GM19463 (cell line): ENCODE measurements around the gene HUS1.
A peak's percentile ranks its signal among the peaks of the same experiment; 100 is the strongest.
"Not testable (repeated sequence)": the region's sequence is repeated elsewhere in the genome, so short reads cannot be mapped to it uniquely, and the experiment has no call there.

ENCODE experiments used
- ATAC-seq: cut with Tn5 transposase; IDR thresholded peaks from one replicate; pipeline ENCODE4 v1.9.1; 2021; ENCODE audit warnings: mild to moderate bottlenecking, moderate library complexity; ENCODE audit not compliant: unreplicated experiment

HUS1 gene

DNA sequence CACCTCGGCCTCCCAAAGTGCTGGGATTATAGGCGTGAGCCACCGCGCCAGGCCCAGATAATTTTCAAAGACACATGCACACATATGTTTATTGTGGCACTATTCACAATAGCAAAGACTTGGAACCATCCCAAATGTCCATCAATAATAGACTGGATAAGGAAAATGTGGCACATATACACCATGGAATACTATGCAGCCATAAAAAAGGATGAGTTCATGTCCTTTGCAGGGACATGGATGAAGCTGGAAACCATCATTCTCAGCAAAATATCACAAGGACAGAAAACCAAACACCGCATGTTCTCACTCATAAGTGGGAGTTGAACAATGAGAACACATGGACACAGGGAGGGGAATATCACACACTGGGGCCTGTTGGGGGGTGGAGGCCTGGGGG is 1.2 kb upstream of the HUS1 start:
- not testable (repeated sequence) for ATAC-seq

- no peak for ATAC-seq
Measured at GRCh38 chr7:47979832-47980181, 392 bp upstream of the HUS1 start.

GRCh38 chr7:47978790-47979144 is 648 bp downstream of the HUS1 start:
- ATAC-seq: no peak

DNA sequence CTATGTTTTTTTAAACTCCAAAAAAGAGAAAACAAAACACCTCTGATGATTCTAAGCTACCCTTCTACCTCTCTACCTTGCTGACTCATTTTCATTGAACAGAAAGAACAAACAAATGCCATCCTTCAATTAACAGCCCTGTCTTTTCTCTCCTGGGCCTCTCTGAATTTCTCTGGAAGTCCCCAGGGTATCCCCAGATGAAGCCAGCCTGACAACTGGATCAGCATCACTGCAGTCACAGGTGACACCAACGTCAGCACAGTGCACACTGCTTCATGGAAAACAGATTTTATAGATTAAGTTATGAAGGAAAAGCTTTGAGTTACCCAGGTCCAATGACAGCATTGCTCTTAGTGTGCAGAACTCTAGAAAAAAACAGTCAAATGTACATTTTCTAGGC is 5.7 kb downstream of the HUS1 start:
- no peak for ATAC-seq

GRCh38 chr7:47970761-47971160 is 8.7 kb downstream of the HUS1 start:
- ATAC-seq: no peak

GRCh38 chr7:47968847-47969774 is 10.3 kb downstream of the HUS1 start:
- peak; percentile 87 for ATAC-seq

- no peak for ATAC-seq
Measured at GRCh38 chr7:47967708-47968107, 11.7 kb downstream of the HUS1 start.

DNA sequence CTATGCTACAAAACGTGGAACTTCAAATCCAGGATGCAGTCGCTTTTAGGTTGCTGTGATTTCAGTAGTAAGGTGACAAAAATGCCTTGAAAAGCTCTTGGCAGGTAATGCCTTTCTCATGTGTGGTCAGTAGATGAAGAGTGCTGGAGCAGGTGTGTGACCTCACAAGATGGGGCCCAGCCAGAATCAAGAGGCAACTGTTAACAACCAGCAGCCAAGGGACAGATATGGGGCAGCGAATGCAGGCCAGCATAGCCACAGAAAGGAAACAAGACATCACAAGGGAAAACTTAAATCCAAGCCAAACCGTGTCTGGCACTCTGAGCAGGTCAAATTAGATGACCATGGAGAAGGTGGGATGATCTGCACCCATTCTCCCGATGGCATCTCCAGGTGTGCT is 12.3 kb downstream of the HUS1 start:
- ATAC-seq: no peak

DNA sequence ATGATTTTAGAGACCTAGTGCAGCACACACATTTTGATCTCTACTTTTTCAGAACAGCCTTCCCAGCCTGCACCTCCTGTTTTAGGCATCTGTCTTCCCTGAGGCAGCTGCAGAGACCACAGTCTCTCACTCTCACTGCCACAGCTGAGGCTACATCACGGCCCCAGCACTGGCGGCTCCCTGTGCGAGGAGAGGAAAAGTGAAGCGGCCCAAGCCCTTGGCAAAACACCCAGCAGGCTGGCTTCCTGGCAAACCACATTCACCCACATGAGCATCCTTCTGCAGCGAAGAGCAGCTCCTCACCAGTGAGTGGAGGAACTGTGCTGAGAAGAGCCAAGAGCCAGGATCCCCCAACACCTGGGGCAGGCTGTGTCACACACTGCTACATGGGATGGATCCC is 14.0 kb downstream of the HUS1 start:
- ATAC-seq: no peak

DNA sequence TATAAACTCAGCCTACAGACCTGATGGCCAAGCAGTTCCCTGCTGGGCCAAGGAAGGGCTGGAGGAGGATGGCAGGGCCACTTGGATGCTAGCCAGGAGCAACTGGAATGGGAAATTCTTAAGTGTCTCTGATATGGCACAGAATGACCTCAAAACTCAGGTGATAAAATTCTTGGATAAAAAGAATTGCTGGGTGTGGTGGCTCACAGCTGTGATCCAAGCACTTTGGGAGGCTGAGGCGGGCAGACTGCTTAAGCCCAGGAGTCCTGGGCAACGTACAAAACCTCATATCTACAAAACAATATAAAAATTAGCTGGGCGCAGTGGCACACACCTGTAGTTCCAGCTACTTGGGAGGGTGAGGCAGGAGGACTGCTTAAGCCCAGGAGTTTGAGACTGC is 17.2 kb downstream of the HUS1 start:
- no peak for ATAC-seq

- no peak for ATAC-seq
Measured at GRCh38 chr7:47957156-47957555, 22.3 kb downstream of the HUS1 start.

- no peak for ATAC-seq
Measured at GRCh38 chr7:47956220-47956619, 23.2 kb downstream of the HUS1 start.

DNA sequence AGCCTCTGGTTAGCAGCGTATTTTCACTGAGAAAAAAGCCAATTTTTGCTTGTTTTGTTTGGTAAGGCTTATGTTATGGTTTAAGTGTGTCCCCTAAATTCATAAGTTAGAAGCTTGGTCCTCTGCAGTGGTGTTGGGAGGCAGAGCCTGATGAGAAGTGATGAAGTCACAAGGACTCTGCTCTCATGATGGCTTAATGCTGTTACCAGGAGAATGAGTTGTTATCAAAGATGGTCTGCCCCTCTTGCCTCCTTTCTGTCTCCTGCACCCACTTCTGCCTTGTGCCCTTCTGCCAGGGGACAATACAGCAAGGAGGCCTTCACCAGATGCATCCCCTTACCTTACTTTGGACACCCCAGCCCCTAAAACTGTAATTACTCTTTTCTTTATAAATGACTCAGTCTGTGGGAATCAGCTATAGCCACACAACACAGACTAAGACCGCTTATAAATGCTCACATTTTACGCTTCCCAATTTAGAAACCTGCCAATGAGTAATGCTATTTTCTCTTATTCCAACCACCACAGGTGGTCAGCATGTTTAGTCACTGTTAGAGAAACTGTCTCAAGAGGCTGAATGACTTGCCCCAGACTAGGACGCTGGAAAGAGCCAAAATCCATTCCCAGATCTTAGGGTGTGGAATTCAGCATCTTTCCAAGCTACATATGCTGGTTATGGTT is 25.0 kb downstream of the HUS1 start:
- ATAC-seq: peak; percentile 65

GRCh38 chr7:47953822-47954221 is 25.6 kb downstream of the HUS1 start:
- peak; percentile 40 for ATAC-seq

GRCh38 chr7:47952224-47952623 is 27.2 kb downstream of the HUS1 start:
- ATAC-seq: no peak

DNA sequence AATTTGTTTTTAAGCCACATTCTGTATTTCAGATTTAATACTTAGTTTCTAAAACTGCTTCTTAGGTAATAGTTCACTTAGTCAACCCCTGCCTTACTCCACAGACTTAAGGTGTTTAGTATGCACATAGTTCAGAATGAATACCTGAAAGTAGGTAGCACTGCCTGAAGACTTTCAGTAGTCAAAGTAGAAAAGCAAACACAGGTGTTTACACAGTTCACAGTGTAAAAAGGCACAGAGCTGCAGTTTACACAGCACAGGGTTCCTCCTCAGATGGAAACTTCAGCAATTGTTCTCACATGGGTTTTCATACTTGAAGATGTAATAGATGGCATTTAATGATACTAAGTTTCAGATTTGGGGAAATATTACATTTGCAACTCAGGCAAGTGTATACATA is 28.0 kb downstream of the HUS1 start:
- ATAC-seq: no peak

GRCh38 chr7:47950714-47951113 is 28.7 kb downstream of the HUS1 start:
- no peak for ATAC-seq

GRCh38 chr7:47949703-47950102 is 29.7 kb downstream of the HUS1 start:
- no peak for ATAC-seq

DNA sequence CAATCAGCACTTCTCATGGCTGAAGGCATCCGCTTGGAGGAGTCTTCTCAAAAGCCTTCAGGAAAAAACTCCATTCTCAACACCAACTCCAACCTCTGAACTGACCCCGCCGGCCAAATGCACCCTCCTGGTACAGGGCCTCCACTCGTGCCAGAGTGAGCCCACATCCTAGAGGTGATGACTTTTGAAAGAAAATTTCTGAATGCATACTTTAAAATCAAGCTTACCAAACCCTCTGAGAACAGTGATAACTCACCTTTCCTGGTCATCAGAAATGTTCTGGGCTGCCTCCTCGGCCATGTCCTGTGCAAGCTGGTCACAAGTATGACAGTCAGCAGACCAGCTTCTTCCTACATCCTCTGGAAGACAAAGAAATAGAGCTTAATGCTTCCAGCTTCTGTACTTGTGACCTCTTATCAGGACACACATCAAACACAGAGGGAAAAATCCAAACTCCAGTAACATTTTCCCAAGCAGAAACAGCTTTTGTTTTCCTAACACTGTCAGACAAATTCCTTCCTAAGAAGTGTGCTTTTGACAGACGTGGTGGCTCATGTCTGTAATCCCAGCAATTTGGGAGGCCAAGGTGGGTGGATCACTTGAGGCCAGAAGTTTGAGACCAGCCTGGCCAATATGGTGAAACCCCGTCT is 31.1 kb downstream of the HUS1 start, which contains the start of gene PKD1L1:
Gene PKD1L1, minus strand, starts transcription at position 326 of the 650 bp plus-strand sequence. Its CDS starts 26 bp downstream, at position 300.
- no peak for ATAC-seq

DNA sequence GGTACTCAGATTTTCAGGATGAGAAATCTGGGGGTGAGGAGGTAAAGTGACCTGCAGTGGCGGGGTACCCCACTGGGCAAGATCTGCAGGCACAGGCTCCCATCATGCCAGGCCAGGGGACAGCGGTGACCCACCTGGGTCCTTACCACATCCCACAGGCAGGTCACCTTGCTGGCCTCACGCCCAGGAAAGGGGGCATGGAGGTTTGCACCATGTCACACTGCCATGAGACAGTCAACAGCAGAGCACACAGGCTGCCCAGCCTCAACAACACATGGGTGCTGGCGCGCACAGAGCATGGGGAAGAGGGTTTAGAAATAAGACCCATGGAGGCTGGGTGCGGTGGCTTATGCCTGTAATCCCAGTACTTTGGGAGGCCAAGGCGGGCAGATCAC is 32.1 kb downstream of the HUS1 start:
- no peak for ATAC-seq

GRCh38 chr7:47946581-47947354 is 32.6 kb downstream of the HUS1 start:
- ATAC-seq: no peak
